ENCODE measurements around the gene PRR12.

DNA sequence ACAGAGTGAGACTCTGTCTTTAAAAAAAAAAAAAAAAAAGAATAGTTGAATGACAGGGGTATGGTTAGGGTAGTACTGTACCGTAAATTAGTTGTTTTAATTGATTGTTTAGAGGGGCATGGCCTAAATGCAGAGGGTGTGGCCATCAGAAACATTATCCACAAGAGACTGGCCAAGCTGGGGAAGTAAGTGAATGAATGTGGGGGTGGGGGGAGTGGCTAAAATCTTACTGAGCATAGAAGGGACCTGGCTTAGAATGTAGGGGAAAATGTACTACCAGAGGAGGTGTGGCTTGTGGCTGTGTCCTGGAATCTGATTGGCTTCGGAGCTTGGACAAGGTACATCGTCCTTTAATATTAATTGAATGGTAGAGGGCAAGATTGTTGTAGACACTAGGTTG, 78.5 kb downstream of the PRR12 start:
- TF ChIP-seq ZNF274 (IDR thresholded peaks at IDR 0.05; ENCODE audit: low read depth, low read length) (no peak), YY1 (IDR thresholded peaks at IDR 0.05; ENCODE audit: insufficient read depth, insufficient read length) (no peak)

Data from NT2/D1 (cell line).